Osteoblast (primary cell): ENCODE measurements around the gene PPCS. TPM values are rescaled to one million over a fixed set of nuclear protein-coding genes. Genes with fewer than 3 reads are reported as not detected.

Experiments used
- DNase-seq: peaks from one replicate; pipeline ENCODE4 v3.0.0; 2011; ENCODE audit warnings: low spot score, mixed read lengths; ENCODE audit not compliant: insufficient read length; ENCODE audit errors: missing footprints
- H2AFZ ChIP-seq: 2 replicates; pipeline ENCODE4 v1.6.0; 2011; ENCODE audit warnings: mild to moderate bottlenecking, low read length
- H3K27ac ChIP-seq: 2 replicates; pipeline ENCODE4 v1.5.1; 2011; ENCODE audit warnings: mild to moderate bottlenecking, low read depth, low read length, moderate library complexity
- H3K27me3 ChIP-seq: 2 replicates; pipeline ENCODE4 v1.6.0; 2012; ENCODE audit warnings: mild to moderate bottlenecking, control low read depth, inconsistent platforms, low read length, moderate library complexity; ENCODE audit not compliant: insufficient read depth
- H3K36me3 ChIP-seq: 2 replicates; pipeline ENCODE4 v1.5.1; 2011; ENCODE audit warnings: mild to moderate bottlenecking, low read length, control low read depth, moderate library complexity; ENCODE audit not compliant: insufficient read depth
- H3K4me1 ChIP-seq: 2 replicates; pipeline ENCODE4 v1.5.1; 2011; ENCODE audit warnings: mild to moderate bottlenecking, low read length, control low read depth, moderate library complexity; ENCODE audit not compliant: insufficient read depth
- H3K4me2 ChIP-seq: 2 replicates; pipeline ENCODE4 v1.6.0; 2011; ENCODE audit warnings: mild to moderate bottlenecking, low read length; ENCODE audit not compliant: insufficient read depth
- H3K4me3 ChIP-seq: fragments of 200-600 bp; sonication (generic); 3 replicates; pipeline ENCODE4 v1.5.1; 2012; ENCODE audit warnings: mild to moderate bottlenecking, low read length, inconsistent platforms; ENCODE audit not compliant: insufficient read depth
- H3K79me2 ChIP-seq: 2 replicates; pipeline ENCODE4 v1.6.0; 2012; ENCODE audit warnings: mild to moderate bottlenecking, low read length, control low read depth, inconsistent platforms; ENCODE audit not compliant: insufficient read depth
- H3K9me3 ChIP-seq: 2 replicates; pipeline ENCODE4 v1.5.1; 2011; ENCODE audit warnings: low read depth, low read length, control low read depth
- H4K20me1 ChIP-seq: 2 replicates; pipeline ENCODE4 v1.6.0; 2012; ENCODE audit warnings: mild to moderate bottlenecking, low read length, control low read depth; ENCODE audit not compliant: insufficient read depth
- CTCF ChIP-seq: IDR thresholded peaks from 2 replicates; pipeline ENCODE4 v1.5.1; 2011; ENCODE audit warnings: mild to moderate bottlenecking, low read depth, low read length, moderate library complexity; ENCODE audit errors: extremely low read depth
- total RNA-seq: library from RNA; depleted of rRNA; stranded (reverse); fragments of >200 nt; gene quantifications from 2 replicates; pipeline ENCODE4 v1.2.3, GENCODE V29; 2012

Gene PPCS
- total RNA-seq, 1 donor: 64.4 TPM

GRCh38 chr1:42433369-42433768, 23.0 kb upstream of the PPCS start:
- H3K4me1 ChIP-seq: peaks cover 6% of the 10 kb centered on the region
- no peak overlapping the region for H3K4me3 ChIP-seq
- H4K20me1 ChIP-seq: no peaks in the 10 kb centered on the region
- no peak overlapping the region for H2AFZ ChIP-seq
- no peak overlapping the region for H3K27ac ChIP-seq
- H3K9me3 ChIP-seq: no peaks in the 10 kb centered on the region
- no peak for DNase-seq
- H3K4me2 ChIP-seq: no peak overlapping the region
- no peaks in the 10 kb centered on the region for H3K27me3 ChIP-seq
- no peaks in the 10 kb centered on the region for H3K79me2 ChIP-seq
- H3K36me3 ChIP-seq: no peaks in the 10 kb centered on the region
- TF ChIP-seq CTCF: no peak

- no peaks in the 10 kb centered on the region for H3K79me2 ChIP-seq
- H3K4me1 ChIP-seq: peaks cover 6% of the 10 kb centered on the region
- no peak overlapping the region for H3K4me3 ChIP-seq
- no peak overlapping the region for H3K27ac ChIP-seq
- no peak overlapping the region for H2AFZ ChIP-seq
- H3K4me2 ChIP-seq: no peak overlapping the region
- no peaks in the 10 kb centered on the region for H4K20me1 ChIP-seq
- no peak for TF ChIP-seq CTCF
- no peaks in the 10 kb centered on the region for H3K27me3 ChIP-seq
- no peaks in the 10 kb centered on the region for H3K9me3 ChIP-seq
- H3K36me3 ChIP-seq: no peaks in the 10 kb centered on the region
- DNase-seq: no peak
Measured at GRCh38 chr1:42434340-42434739, 22.0 kb upstream of the PPCS start.

GRCh38 chr1:42439940-42440339, 16.4 kb upstream of the PPCS start:
- Histone ChIP-seq H3K36me3 (no peaks in the 10 kb centered on the region), H3K9me3 (no peaks in the 10 kb centered on the region), H3K4me3 (no peak overlapping the region)

GRCh38 chr1:42442662-42443061, 13.7 kb upstream of the PPCS start:
- TF ChIP-seq CTCF: no peak
- Histone ChIP-seq H3K27me3 (no peaks in the 10 kb centered on the region), H3K9me3 (no peaks in the 10 kb centered on the region), H3K4me3 (no peak overlapping the region), H2AFZ (no peak overlapping the region), H3K36me3 (no peaks in the 10 kb centered on the region), H3K4me2 (no peak overlapping the region), H3K27ac (no peak overlapping the region), H4K20me1 (no peaks in the 10 kb centered on the region), H3K4me1 (peaks cover 5% of the 10 kb centered on the region), H3K79me2 (no peaks in the 10 kb centered on the region)
- DNase-seq: no peak

More at GRCh38 chr1:42439940-42440339, 16.4 kb upstream of the PPCS start:
- Histone ChIP-seq H3K27ac (no peak overlapping the region), H4K20me1 (no peaks in the 10 kb centered on the region), H3K79me2 (no peaks in the 10 kb centered on the region), H3K4me1 (peaks cover 5% of the 10 kb centered on the region), H3K4me2 (no peak overlapping the region), H2AFZ (no peak overlapping the region), H3K27me3 (no peaks in the 10 kb centered on the region)
- peak; percentile 93 for DNase-seq
- no peak for TF ChIP-seq CTCF
